ENCODE data around the gene SPACA7. TPM values are rescaled to one million over a fixed set of nuclear protein-coding genes. Genes with fewer than 3 reads are reported as not detected.

The SPACA7 gene
- total RNA-seq, 1 donor from 2014 or later = not detected

DNA sequence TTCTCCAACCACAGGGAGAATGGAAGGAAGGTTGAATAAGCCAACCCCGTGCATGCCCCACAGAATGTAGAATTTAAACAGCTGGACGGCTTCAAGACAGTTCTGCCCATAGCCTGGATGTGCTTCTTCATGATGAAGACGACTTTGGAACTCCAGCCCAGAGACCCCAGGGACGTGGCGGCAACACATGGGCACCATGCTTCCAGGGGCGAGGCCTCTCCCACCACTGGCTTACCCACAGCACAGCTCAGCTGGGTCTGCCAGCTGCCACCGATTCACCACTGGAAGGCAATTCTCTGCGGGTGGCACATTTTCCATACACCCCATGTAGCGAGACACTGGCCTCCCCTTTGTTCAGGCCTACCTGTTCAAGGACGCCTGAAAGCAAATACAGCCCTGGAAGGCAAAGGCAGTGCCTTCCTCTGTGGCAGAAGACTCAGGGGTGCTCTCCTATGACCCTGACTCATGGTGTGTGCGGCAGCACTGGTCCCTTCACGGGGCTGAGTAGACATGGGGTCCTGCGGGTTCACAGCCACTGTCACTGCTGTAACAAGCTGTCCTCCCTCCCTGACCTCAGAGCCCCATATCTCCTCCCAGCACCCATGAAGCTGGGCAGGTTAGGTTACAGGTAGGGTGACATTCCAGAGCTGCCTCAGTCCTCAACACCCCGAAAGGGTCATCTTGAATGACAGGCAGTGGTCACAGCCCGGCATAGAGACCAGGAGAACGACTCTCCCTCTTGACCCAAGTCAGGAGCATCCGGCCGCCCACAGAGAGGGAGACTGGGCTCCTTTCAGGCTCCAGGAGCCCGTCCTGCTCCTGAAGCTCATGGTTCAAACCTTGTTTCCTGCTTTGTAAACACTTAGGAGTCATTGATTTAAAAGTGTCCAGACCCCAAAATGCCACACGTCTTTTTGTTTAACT lies 72.7 kb downstream of the SPACA7 start:
- no peak for DNase-seq (ENCODE audit: low spot score)
- TF ChIP-seq, protein P1, sequence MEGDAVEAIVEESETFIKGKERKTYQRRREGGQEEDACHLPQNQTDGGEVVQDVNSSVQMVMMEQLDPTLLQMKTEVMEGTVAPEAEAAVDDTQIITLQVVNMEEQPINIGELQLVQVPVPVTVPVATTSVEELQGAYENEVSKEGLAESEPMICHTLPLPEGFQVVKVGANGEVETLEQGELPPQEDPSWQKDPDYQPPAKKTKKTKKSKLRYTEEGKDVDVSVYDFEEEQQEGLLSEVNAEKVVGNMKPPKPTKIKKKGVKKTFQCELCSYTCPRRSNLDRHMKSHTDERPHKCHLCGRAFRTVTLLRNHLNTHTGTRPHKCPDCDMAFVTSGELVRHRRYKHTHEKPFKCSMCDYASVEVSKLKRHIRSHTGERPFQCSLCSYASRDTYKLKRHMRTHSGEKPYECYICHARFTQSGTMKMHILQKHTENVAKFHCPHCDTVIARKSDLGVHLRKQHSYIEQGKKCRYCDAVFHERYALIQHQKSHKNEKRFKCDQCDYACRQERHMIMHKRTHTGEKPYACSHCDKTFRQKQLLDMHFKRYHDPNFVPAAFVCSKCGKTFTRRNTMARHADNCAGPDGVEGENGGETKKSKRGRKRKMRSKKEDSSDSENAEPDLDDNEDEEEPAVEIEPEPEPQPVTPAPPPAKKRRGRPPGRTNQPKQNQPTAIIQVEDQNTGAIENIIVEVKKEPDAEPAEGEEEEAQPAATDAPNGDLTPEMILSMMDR (IDR thresholded peaks at IDR 0.05) = no peak
- H3K27ac Mint-ChIP-seq (ENCODE audit: unreplicated experiment) = no peak overlapping the region
- H3K36me3 Mint-ChIP-seq (ENCODE audit: low read depth) = peaks cover 2% of the 10 kb centered on the region
- H3K4me1 Mint-ChIP-seq (ENCODE audit: low read depth) = no peaks in the 10 kb centered on the region
- H3K4me3 Mint-ChIP-seq (ENCODE audit: unreplicated experiment) = no peak overlapping the region
- peaks cover 16% of the 10 kb centered on the region for H3K27me3 Mint-ChIP-seq (ENCODE audit: low read depth)
- H3K9me3 Mint-ChIP-seq (ENCODE audit: low read depth) = no peaks in the 10 kb centered on the region

DNA sequence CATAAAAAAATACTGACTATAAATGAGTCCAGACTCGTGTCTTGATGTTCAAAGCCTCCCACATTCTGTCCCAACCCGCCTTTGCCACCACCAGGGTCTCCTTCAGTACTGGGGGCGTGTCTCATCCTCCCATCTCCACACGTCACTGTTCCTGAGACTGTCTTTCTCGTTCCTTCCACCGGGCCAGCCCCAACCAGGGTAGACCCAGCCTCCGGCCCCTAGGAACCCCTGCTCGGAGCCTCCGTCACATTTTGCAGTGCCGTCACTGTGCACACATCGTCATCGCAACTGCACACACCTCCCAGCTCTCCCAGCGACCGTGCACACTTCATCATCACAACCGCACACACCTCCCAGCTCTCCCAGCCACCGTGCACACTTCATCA lies 73.4 kb downstream of the SPACA7 start:
- Mint-ChIP-seq H3K4me1 (ENCODE audit: low read depth) (no peaks in the 10 kb centered on the region), H3K9me3 (ENCODE audit: low read depth) (no peaks in the 10 kb centered on the region), H3K27ac (ENCODE audit: unreplicated experiment) (no peak overlapping the region), H3K4me3 (ENCODE audit: unreplicated experiment) (no peak overlapping the region), H3K27me3 (ENCODE audit: low read depth) (peaks cover 13% of the 10 kb centered on the region), H3K36me3 (ENCODE audit: low read depth) (peaks cover 2% of the 10 kb centered on the region)
- TF ChIP-seq, protein P1 (IDR thresholded peaks at IDR 0.05) = no peak
- DNase-seq (ENCODE audit: low spot score) = no peak

DNA sequence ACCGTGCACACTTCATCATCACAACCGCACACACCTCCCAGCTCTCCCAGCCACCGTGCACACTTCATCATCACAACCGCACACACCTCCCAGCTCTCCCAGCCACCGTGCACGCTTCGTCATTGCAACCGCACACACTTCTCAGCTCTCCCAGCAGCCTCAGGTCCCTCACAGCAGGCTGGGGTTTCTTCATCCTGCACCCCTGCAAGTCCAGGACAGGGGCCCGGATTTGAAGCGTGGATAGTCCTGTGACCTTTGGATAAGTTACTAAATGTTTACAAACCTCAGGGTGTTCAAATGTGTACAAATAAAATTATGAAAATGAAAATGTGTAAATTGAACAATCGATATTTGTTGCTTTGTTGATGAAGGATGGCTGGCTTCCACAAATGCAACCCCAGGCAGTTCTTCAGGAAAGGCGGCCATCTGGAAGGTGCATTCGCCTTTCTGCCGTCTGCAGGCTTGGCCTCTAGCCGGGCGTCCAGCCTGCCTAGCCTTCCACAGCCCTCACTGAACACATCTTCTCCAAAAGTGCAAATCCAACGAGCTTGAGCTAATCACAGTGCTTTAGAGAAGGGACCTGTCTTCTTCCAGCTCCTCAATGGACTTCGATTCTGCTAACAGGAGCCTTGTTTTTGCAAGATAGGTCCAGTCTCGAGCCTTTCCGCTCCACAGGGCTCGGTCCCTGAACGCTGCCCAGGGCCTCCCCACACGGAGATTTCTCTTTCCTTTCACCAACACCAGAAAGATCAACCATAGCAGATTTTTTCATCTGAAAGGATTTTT lies 74.2 kb downstream of the SPACA7 start:
- no peak for DNase-seq (ENCODE audit: low spot score)
- H3K9me3 Mint-ChIP-seq (ENCODE audit: low read depth) = no peaks in the 10 kb centered on the region
- TF ChIP-seq, protein P1 (IDR thresholded peaks at IDR 0.05) = no peak
- H3K27me3 Mint-ChIP-seq (ENCODE audit: low read depth) = peaks cover 9% of the 10 kb centered on the region
- H3K4me1 Mint-ChIP-seq (ENCODE audit: low read depth) = no peaks in the 10 kb centered on the region
- peaks cover 2% of the 10 kb centered on the region for H3K36me3 Mint-ChIP-seq (ENCODE audit: low read depth)
- no peak overlapping the region for H3K27ac Mint-ChIP-seq (ENCODE audit: unreplicated experiment)
- no peak overlapping the region for H3K4me3 Mint-ChIP-seq (ENCODE audit: unreplicated experiment)

DNA sequence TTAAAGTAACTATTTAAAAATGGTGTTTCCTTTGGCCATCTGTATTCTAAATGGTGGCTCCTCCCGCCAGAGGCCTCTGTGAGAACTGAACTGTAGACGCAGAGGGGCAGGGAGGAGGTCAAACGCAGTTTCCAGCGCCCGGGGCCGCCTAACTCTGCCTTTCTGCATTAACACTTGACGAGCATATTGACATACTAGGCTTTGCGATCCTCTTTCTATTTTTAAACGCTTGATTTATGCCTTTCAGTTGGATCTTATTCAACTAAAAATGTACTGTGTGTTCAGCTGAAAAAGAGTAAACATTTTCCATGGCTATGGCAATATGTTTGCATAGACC lies 74.7 kb downstream of the SPACA7 start:
- H3K36me3 Mint-ChIP-seq (ENCODE audit: low read depth) = peaks cover 2% of the 10 kb centered on the region
- TF ChIP-seq, protein P1 (IDR thresholded peaks at IDR 0.05) = no peak
- no peaks in the 10 kb centered on the region for H3K4me1 Mint-ChIP-seq (ENCODE audit: low read depth)
- peaks cover 9% of the 10 kb centered on the region for H3K27me3 Mint-ChIP-seq (ENCODE audit: low read depth)
- H3K4me3 Mint-ChIP-seq (ENCODE audit: unreplicated experiment) = no peak overlapping the region
- H3K27ac Mint-ChIP-seq (ENCODE audit: unreplicated experiment) = no peak overlapping the region
- DNase-seq (ENCODE audit: low spot score) = no peak
- no peaks in the 10 kb centered on the region for H3K9me3 Mint-ChIP-seq (ENCODE audit: low read depth)

Measured in chondrocyte (in vitro differentiated cells).